GM18526 (cell line): ENCODE results near the gene ARHGAP26.

Experiments
- POLR2A ChIP-seq: IDR thresholded peaks from 3 replicates; pipeline ENCODE4 v1.6.1; 2011; ENCODE audit not compliant: insufficient read length; ENCODE audit errors: extremely low read depth

Gene ARHGAP26

DNA sequence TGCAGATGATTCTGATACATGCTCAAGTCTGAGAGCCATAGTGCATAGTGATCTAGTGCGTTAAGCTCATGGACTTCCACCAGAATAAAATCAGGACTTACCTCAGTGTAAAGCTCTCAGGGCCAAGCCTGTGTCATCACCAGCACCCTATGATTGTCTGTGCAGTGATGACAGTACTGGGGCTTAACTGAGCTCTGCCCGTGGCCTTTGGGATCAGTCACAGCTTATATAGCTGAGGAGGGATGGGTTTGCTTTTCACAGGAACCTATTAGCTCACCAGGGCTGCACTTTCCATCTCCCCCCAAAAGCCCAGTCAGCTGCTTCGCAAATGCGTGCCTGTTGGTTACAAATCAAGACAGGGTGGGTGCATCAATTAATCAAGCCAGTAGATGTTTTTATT lies 386.4 kb downstream of the ARHGAP26 start:
- TF ChIP-seq POLR2A, result no peak

DNA sequence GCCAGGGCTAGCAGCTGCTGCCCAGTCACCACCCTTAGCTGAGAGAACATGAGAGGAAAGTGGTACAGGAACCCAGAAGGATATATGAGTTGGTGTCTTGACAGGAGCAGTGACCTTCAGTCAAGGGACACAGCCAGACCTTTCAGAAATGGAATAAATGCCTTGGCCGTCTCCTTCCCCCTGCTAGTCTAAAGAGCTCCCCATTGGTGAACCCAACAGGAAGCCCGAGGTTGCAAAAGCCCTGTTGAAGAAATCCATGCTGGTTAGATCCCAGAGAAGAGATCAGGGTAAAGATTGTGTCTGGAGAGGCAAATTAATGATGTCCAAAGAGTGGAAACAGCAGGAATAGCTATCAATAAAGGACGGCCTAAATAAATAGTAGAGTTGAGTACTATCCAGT lies 388.9 kb downstream of the ARHGAP26 start:
- TF ChIP-seq POLR2A, result no peak

DNA sequence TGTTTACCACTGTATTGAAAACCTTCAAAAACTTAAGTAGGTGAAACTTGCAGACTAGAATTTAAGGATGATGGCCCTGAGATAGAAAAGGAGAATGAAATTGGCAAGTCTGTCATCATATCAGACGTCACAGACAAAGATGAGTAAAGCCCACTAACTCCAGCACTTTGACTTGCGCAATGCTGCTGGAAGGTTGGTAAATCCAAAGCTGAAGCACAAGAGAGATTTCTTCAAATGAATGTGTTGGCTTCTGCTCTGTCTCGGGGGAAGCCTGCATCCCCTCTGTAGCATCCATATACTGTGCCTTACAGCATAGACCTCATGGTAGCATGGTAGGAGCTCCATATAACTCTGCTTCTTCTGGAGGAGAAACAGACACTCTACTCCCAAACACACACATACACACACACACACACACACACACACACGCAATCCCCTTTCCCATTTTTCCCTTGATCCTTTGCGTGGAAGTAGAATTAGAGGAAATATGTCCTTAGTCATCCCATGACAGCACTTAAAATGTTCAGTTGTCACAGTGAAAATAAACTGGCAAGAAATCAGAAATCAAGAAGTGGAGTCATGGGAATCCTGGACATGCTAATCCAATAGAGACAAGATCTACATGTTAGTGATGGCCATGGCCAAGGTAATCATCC lies 391.8 kb downstream of the ARHGAP26 start:
- TF ChIP-seq POLR2A, result no peak

DNA sequence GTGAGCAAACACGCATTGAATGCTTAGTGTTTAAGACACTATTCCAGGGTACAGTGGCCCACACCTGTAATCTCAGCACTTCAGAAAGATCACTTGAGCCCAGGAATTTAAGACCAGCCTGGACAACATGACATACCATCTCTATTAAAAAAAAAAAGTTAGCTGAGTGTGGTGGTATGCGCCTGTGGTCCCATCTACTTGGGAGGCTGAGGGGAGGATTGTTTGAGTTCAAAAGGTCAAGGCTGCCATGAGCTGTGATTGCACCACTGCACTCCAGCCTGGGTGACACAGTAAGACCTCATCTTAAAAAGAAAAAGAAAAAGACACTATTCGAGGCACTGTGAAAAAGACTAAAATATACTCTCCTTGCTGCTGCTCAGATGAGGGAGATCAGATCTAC lies 392.6 kb downstream of the ARHGAP26 start:
- no peak for TF ChIP-seq POLR2A

DNA sequence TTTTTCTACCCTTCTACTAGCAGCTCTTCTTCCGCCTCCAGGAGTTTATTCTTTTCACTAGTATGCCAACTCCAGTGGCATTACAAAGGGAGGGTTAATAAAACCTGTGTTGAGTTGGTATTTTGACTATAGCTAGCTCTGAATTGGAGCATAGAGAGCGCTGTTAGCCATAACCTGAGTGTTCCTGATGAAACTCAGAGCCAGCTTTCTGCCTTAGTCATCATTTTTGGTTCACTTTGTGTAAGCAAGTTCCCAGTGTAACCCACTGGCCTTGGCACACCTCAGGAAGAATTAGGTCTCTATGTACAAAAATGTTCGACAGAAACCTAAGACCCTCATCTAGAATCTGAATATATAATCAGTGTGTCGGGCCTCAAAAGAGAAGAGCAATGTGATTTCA lies 394.4 kb downstream of the ARHGAP26 start:
- no peak for TF ChIP-seq POLR2A

DNA sequence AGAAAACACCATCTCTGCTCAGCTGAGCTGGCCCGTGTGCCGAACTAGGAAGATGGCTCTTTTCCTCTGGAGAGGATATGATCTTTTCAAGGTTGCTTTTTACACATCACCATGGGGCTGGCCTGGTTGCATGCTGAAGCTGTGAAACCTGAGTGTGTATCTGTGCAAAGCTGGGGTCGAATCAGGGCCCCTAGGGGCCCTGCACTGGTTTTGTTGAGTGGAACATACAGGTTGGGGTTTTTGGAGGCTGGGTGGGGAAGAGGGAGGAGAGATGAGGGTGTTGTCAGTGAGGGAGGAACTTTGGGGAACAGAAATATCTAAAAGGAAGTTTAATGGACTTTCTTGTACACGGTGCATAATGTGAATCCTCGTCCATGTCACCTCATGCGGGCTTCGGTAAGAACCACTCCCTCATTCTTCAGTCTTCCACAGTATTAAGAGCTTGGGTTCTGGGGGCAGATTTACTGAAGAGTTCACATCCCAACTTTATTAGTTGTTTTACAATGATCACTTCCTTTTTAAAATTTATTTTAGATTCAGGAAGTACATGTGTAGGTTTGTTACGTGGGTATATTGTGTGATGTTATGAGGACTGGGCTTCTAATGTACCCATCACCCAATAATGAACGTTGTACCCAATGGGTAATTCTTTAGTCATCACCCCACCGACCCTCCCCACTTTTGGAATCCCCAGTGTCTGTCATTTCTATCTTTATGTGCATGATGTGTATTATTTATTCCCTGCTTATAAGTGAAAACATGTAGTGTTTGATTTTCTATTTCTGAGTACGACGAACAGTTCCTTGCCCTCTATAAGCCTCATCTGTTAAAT lies 395.1 kb downstream of the ARHGAP26 start:
- TF ChIP-seq POLR2A, result no peak

DNA sequence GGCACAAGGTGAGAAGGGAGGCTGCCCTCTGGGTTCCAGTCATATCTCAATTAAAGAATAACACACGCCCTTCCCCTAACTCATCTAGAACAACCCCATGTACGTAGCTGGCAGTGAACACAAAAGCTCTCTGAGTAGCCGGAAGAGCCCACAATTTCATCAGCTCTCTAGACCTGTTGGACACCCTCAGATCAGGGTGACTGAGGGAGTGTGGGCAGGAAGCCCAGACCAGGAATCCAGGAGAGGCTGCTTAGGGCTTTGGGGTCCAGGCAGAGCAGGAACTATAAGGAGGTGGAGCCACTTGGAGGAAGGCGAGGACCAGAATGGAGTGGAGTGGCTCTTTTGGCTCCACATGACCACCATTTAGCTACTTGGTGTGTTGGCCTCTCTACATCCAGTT lies 395.9 kb downstream of the ARHGAP26 start:
- TF ChIP-seq POLR2A, result no peak

DNA sequence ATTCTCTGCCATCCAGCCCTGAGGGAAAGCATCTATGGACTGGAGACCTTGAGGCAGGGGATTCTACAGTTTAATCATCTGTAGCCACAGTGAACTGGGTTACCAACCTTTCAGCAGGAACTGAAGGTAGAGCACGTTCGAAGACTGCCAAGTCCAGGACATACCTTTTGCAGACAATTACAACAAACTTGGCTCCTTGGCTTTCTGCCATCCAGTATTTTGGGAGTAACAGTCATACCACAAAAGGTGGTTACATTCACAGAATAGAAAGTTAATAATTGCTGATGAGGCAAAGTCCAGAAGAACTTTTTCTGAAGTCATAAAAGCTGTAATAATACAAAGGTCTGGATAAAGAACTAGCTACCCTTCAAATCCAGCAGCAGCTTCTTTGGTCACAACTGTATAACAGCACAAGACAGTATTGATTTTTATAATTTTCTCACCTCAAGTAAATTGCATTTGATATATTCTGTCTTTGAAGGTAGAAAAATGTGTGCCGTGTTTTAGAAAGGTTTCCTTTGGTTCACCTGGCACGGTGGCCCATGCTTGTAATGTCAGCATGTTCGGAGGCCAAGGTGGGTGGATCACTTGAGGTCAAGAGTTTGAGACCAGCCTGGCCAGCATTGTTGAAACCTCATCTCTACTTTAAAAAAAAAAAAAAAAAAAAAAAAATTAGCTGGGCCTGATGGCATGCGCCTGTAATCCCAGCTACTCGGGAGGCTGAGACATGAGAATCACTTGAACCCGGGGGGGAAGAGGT lies 396.7 kb downstream of the ARHGAP26 start:
- TF ChIP-seq POLR2A, result no peak

DNA sequence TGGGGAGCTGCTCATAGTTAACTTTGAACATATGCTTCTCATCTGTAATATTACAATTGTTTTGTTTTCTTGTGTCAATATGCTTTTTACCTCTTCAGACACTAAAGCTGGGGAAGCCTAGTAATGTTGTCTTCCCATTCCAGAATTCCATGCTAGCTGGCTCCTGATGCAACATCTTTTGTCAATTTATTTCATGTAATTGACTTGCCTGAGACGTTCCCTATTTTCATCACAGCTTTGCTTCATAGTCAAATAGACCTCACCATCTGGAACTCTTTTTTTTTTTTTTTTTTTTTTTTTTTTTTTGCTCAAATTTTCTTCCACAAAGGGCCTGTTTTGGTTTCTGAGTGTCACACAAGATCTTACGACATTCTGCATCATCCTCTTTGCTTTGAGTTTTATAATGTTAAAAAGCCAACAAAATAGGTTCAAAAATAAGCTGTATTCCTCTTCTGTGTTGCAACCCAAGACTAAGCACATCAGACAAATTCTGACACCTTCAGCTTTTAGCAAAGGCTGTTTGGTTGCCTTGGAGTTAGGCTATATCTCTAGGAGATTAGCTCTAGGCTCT lies 398.1 kb downstream of the ARHGAP26 start:
- TF ChIP-seq POLR2A, result no peak

DNA sequence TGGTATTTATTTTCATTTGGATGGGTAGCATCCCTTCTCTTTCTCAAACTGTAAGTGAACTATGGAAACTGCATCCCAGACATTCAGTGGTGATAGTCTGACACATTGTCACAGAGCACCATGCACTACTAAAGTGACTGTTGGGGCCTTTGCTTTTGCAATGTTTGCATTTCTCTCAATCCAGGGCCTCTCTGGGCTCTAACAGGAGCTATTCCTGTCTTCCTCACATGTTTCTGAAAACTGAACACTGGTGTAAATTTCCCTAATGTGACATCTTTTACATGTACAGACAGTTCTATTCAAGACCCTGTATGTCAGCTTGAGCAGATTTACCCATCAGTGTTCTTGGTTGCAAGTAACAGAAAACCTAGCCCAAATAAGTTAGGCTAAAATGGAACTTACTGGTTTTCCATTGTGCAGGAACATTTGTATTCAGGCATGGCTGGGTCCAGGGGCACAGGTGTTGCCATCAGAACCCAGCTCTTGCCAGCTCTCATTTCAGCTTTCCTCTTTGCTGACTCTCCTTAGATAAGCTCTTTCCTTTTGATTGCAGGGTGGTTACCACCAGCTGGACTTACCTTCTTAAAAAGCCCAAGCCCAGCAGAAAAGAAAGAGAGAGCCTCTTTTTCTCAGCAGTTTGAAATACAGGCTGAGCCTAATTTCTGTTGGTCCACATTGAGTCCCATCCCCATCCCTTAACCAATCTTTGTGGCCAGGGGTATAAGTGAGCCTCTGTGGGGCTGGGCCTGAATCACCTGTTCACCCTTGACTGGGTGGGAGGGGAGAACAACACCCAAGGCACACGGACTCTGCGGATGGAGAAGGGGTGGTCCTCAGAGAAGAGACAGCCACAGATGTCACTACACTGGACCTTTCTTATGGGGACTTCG lies 399.0 kb downstream of the ARHGAP26 start:
- no peak for TF ChIP-seq POLR2A

DNA sequence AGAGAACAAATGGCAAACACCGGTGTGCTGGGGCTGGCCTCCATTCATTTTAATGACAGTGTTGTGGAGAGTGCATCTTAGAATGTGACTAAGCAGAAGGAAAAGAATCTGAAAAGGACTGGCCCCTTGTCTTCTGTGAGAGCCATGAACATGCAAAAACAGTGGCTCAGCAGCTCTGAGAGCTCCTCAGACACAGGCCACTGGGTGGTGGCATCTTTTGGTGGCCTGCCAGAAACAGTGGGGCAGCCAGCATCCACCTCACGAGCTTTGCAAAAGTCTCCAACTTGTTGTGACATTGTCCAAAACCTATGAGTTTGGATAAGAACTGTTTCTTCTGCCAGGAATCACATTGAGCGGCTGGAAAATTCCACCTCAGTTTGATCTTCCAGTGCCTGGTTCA lies 399.9 kb downstream of the ARHGAP26 start:
- no peak for TF ChIP-seq POLR2A

DNA sequence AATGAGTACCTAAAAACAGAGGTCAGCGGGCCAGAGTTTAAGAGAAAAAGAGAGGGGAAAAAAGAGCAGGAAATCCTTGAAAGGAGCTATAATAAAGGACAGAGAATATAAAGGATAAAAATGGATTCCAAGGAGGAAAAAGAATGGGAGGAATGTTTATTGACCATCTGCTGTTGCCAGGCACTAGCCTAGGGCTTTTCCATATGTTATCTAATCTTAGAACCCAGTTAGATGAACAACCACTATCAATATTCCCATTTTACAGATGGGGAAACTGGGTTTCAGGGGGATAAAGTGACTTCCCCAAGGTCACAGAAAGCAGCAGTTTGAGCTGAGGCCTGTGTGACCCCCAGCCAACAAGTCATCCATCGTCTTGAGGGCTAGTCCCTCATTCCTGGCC lies 400.8 kb downstream of the ARHGAP26 start:
- TF ChIP-seq POLR2A, result no peak

DNA sequence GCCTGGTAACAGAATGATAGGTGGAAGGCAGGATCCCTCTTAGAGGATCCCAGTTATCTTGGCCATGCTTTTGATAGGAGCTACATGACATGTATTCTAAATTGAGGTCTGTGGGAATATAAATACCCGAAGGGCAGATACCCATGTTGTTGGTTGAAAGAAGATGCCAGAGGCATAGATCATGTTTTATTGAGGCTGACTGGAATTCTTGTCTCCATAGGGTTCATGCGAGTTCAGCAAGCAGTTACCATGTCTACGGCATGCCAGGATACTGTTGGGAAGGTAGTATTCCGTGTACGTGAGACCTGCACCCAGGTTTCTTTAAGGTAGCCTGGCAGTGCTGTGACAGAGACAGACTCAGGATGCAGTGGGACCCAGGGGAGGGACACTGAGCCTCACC lies 402.6 kb downstream of the ARHGAP26 start:
- TF ChIP-seq POLR2A, result no peak

DNA sequence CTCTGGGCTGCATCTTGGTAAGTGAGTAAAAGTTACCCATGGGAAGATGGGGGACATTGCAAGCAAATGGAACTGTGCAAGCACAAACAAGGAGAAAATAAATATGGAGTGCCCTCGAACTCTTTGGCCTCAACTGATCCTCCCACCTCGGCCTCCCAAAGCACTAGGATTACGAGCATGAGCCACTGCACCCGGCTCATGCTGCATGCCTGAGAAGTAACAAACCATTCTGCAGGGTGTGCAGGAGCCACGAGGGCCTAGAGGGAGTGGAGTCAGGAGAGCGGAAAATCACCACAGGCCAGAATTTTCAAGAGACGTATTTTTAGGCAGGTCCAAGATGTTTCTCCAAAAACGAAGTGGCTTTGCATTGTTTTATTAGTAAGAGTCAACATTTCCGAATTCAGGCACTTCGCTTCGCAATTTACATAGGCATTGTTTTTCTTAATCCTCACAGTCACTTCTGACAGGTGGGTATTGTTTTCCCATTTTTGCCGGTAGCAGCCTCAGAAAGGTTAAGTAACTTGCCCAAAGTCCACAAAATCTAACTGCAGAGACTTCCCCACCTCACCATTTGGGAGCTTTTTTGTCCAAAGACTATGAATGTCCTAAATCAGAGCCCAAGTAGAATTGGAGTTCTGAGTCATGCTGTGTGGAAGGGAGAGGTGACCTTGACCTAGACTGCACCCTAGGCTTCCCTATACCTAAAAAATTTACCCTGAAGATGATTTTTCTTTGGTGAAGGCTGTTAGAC lies 403.1 kb downstream of the ARHGAP26 start:
- TF ChIP-seq POLR2A, result no peak
